DND-41 (cell line): ENCODE results near the gene FLRT2.

ENCODE experiments used
- ATAC-seq: fragments of 200-7000 bp; cut with Tn5 transposase; 3 replicates; pipeline ENCODE4 v1.9.1; 2021; ENCODE audit warnings: low read depth; ENCODE audit not compliant: insufficient read depth
- DNase-seq: peaks from one replicate; pipeline ENCODE4 v3.0.0-alpha.2; 2020
- H2AFZ ChIP-seq: 2 replicates; pipeline ENCODE4 v1.6.0; 2012; ENCODE audit warnings: low read depth, low read length
- H3K27ac ChIP-seq: 2 replicates; pipeline ENCODE4 v1.5.1; 2012; ENCODE audit warnings: low read length, inconsistent platforms
- H3K27me3 ChIP-seq: fragments of 200-600 bp; sonication (generic); 2 replicates; pipeline ENCODE4 v1.6.0; 2012; ENCODE audit warnings: low read length, mild to moderate bottlenecking, inconsistent platforms; ENCODE audit not compliant: insufficient read depth, poor library complexity
- H3K36me3 ChIP-seq: 2 replicates; pipeline ENCODE4 v1.5.1; 2012; ENCODE audit warnings: low read length, inconsistent platforms; ENCODE audit not compliant: insufficient read depth
- H3K4me1 ChIP-seq: 2 replicates; pipeline ENCODE4 v1.5.1; 2012; ENCODE audit warnings: mild to moderate bottlenecking, low read length; ENCODE audit not compliant: insufficient read depth
- H3K4me2 ChIP-seq: 2 replicates; pipeline ENCODE4 v1.6.0; 2012; ENCODE audit warnings: mild to moderate bottlenecking, moderate library complexity, low read length, inconsistent platforms; ENCODE audit not compliant: insufficient read depth
- H3K4me3 ChIP-seq, 2 experiments: fragments of 200-600 bp in 1 of 2; shearing (Covaris generic) in 1 of 2; 2 replicates each; pipeline ENCODE4 v1.5.1; 2012 to 2016; ENCODE audit warnings: inconsistent platforms in 2 of 2, low read length in 2 of 2, mild to moderate bottlenecking in 2 of 2, low read depth in 1 of 2, moderate library complexity in 1 of 2
- H3K79me2 ChIP-seq: 2 replicates; pipeline ENCODE4 v1.6.0; 2012; ENCODE audit warnings: low read length, inconsistent platforms; ENCODE audit not compliant: insufficient read depth
- H3K9ac ChIP-seq: 2 replicates; pipeline ENCODE4 v1.6.0; 2012; ENCODE audit warnings: low read depth, mild to moderate bottlenecking, inconsistent platforms, low read length, moderate library complexity
- H3K9me3 ChIP-seq: 2 replicates; pipeline ENCODE4 v1.5.1; 2012; ENCODE audit warnings: low read length, moderate library complexity, mild to moderate bottlenecking, inconsistent platforms; ENCODE audit not compliant: insufficient read depth, severe bottlenecking
- H4K20me1 ChIP-seq: 2 replicates; pipeline ENCODE4 v1.6.0; 2012; ENCODE audit warnings: low read length; ENCODE audit not compliant: insufficient read depth
- EZH2 ChIP-seq: IDR thresholded peaks from 3 replicates; pipeline ENCODE4 v1.6.1; 2012; ENCODE audit warnings: borderline replicate concordance, low read depth, mild to moderate bottlenecking, moderate library complexity, low read length, inconsistent platforms; ENCODE audit not compliant: severe bottlenecking
- TF ChIP-seq, protein P1 (sequence below): IDR thresholded peaks from 2 replicates; pipeline ENCODE4 v1.5.1; 2012; ENCODE audit warnings: borderline replicate concordance, low read length, moderate library complexity, mild to moderate bottlenecking; ENCODE audit not compliant: poor library complexity, severe bottlenecking; ENCODE audit errors: extremely low read depth

Gene FLRT2

DNA sequence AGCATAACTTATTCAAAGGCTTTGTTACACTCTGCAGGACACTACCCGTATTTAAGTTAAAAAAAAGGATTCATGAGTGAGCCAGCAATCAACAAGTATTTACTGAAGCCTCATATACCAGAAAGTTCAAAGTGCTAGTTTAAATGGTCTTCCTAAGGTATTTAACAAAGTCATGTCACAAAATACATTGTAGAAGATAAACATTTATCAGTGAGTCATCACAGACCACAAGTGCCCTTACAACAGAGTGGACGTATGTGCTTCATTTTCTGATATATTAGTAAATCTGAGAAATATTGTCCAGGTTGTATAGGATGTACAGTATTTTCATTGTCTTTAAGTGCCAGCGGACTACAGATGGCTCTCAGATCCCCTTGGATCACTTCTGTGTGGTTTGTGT is 24.2 kb downstream of the FLRT2 start:
- H3K79me2 ChIP-seq = no peaks in the 10 kb centered on the region
- no peaks in the 10 kb centered on the region for H3K9me3 ChIP-seq
- H4K20me1 ChIP-seq = no peaks in the 10 kb centered on the region
- TF ChIP-seq, protein P1, sequence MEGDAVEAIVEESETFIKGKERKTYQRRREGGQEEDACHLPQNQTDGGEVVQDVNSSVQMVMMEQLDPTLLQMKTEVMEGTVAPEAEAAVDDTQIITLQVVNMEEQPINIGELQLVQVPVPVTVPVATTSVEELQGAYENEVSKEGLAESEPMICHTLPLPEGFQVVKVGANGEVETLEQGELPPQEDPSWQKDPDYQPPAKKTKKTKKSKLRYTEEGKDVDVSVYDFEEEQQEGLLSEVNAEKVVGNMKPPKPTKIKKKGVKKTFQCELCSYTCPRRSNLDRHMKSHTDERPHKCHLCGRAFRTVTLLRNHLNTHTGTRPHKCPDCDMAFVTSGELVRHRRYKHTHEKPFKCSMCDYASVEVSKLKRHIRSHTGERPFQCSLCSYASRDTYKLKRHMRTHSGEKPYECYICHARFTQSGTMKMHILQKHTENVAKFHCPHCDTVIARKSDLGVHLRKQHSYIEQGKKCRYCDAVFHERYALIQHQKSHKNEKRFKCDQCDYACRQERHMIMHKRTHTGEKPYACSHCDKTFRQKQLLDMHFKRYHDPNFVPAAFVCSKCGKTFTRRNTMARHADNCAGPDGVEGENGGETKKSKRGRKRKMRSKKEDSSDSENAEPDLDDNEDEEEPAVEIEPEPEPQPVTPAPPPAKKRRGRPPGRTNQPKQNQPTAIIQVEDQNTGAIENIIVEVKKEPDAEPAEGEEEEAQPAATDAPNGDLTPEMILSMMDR = no peak
- no peak for TF ChIP-seq EZH2
- no peak overlapping the region for H3K9ac ChIP-seq
- H3K4me2 ChIP-seq = no peak overlapping the region
- DNase-seq (no peak), ATAC-seq (no peak)
- H3K27me3 ChIP-seq = no peaks in the 10 kb centered on the region
- H3K36me3 ChIP-seq = no peaks in the 10 kb centered on the region
- no peaks in the 10 kb centered on the region for H3K4me1 ChIP-seq
- no peak overlapping the region for H3K27ac ChIP-seq
- H2AFZ ChIP-seq = no peak overlapping the region
- no peak overlapping the region for H3K4me3 ChIP-seq

DNA sequence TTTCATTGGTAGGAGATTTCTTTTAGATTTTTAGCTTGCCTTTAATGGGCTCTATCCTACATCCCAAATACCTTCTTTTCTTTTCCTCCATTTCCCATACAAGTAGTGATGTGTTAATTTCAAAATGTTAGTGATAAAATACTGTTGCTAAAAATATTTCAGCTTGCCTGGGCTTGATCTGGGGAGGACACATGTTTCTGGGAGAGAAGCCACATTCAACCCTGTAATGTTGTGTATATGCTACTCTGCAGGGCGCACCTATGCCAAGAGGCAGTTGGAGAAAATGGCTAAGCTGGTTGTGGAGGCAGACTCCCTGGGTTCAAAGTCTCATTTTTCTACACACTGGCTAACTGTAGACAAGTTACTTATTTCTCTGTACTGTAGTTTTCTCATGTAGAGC is 26.3 kb downstream of the FLRT2 start:
- H2AFZ ChIP-seq = no peak overlapping the region
- no peak for DNase-seq

DNA sequence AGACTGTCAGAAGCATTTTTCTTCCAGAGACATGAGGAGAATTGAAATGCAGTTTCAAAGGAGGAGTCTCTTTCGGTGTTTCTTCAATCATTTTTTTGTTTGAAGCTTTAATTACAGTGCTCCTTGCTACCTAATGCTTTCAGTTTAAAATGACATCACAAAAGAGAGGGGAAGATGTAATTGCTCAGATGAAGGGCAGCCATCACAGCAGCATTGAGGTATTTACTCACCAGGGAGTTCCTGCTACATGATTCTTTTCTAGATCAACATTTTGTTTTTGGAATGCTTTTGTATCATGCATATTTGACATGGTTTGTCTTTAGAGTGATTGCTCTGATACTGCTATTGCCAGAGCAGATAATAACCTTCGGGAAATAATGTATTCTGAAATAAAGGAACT is 28.6 kb downstream of the FLRT2 start:
- H3K4me3 ChIP-seq = no peak overlapping the region
- TF ChIP-seq, protein P1 = no peak
- no peak for TF ChIP-seq EZH2
- DNase-seq (no peak), ATAC-seq (no peak)
- H3K4me1 ChIP-seq = no peaks in the 10 kb centered on the region
- H3K27me3 ChIP-seq = no peaks in the 10 kb centered on the region
- H3K9ac ChIP-seq = no peak overlapping the region
- H2AFZ ChIP-seq = no peak overlapping the region
- no peak overlapping the region for H3K4me2 ChIP-seq
- H4K20me1 ChIP-seq = no peaks in the 10 kb centered on the region
- no peaks in the 10 kb centered on the region for H3K36me3 ChIP-seq
- H3K9me3 ChIP-seq = no peaks in the 10 kb centered on the region
- no peak overlapping the region for H3K27ac ChIP-seq
- H3K79me2 ChIP-seq = no peaks in the 10 kb centered on the region

More for the DNA sequence above, 26.3 kb downstream of the FLRT2 start:
- H3K36me3 ChIP-seq = no peaks in the 10 kb centered on the region
- H3K27me3 ChIP-seq = no peaks in the 10 kb centered on the region
- no peak for TF ChIP-seq EZH2
- TF ChIP-seq, protein P1 = no peak
- H3K4me1 ChIP-seq = no peaks in the 10 kb centered on the region
- no peaks in the 10 kb centered on the region for H3K9me3 ChIP-seq
- no peak for ATAC-seq
- H3K79me2 ChIP-seq = no peaks in the 10 kb centered on the region
- H3K4me2 ChIP-seq = no peak overlapping the region
- H3K4me3 ChIP-seq = no peak overlapping the region
- H3K27ac ChIP-seq = no peak overlapping the region
- no peak overlapping the region for H3K9ac ChIP-seq
- no peaks in the 10 kb centered on the region for H4K20me1 ChIP-seq

DNA sequence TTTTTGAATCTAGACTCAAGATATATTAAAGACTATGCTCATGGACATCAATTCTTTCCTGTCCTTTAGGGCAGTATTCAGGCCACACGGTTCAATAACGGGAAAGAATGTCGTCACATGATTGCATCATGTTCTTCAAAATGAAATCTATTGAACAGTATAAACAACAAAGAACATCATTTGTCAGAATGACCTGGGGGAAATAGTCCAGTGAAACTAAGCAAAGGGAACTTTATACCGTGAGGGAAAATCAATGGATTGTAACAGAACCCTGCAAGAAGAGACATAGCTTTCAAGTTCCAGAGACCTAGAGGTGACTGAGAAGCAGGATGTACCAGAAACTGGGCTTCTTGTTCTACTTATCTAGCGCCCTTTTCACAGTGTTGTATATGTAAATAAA is 32.7 kb downstream of the FLRT2 start:
- no peak overlapping the region for H2AFZ ChIP-seq
- no peaks in the 10 kb centered on the region for H3K27me3 ChIP-seq
- H3K4me3 ChIP-seq = no peak overlapping the region
- no peaks in the 10 kb centered on the region for H3K9me3 ChIP-seq
- H3K36me3 ChIP-seq = no peaks in the 10 kb centered on the region
- no peak overlapping the region for H3K9ac ChIP-seq
- ATAC-seq (no peak), DNase-seq (no peak)
- no peak overlapping the region for H3K4me2 ChIP-seq
- H3K27ac ChIP-seq = no peak overlapping the region
- no peaks in the 10 kb centered on the region for H4K20me1 ChIP-seq
- TF ChIP-seq, protein P1 = no peak
- no peak for TF ChIP-seq EZH2
- H3K4me1 ChIP-seq = no peaks in the 10 kb centered on the region
- no peaks in the 10 kb centered on the region for H3K79me2 ChIP-seq
